ENCODE results near the gene MMP28.

DNA sequence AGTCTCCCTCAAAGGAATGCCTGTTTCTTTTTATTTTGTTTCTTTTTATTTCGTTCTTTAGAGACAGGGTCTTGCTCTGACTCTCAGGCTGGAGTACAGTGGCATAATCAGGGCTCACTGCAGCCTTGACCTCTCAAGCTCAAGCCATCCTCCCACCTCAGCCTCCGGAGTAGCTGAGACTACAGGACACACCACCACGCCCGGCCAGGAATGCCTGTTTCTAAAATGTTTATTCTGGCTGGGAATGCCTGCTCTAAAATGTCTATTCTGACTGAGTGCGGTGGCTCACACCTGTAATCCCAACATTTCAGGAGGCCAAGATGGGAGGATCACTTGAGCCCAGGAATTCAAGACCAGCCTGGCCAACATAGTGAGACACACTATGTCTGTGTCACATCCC is 2.5 kb upstream of the MMP28 start:
- TF ChIP-seq, protein P1, sequence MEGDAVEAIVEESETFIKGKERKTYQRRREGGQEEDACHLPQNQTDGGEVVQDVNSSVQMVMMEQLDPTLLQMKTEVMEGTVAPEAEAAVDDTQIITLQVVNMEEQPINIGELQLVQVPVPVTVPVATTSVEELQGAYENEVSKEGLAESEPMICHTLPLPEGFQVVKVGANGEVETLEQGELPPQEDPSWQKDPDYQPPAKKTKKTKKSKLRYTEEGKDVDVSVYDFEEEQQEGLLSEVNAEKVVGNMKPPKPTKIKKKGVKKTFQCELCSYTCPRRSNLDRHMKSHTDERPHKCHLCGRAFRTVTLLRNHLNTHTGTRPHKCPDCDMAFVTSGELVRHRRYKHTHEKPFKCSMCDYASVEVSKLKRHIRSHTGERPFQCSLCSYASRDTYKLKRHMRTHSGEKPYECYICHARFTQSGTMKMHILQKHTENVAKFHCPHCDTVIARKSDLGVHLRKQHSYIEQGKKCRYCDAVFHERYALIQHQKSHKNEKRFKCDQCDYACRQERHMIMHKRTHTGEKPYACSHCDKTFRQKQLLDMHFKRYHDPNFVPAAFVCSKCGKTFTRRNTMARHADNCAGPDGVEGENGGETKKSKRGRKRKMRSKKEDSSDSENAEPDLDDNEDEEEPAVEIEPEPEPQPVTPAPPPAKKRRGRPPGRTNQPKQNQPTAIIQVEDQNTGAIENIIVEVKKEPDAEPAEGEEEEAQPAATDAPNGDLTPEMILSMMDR (IDR thresholded peaks at IDR 0.05), result no peak
- no peak for TF ChIP-seq POLR2A (IDR thresholded peaks at IDR 0.05; ENCODE audit: low read depth)
